HG03103 (cell line): ENCODE results near the gene PLEKHG1.

Experiments
- ATAC-seq: cut with Tn5 transposase; IDR thresholded peaks from one replicate; pipeline ENCODE4 v1.9.1; 2021; ENCODE audit warnings: low read depth; ENCODE audit not compliant: unreplicated experiment

PLEKHG1 gene

DNA sequence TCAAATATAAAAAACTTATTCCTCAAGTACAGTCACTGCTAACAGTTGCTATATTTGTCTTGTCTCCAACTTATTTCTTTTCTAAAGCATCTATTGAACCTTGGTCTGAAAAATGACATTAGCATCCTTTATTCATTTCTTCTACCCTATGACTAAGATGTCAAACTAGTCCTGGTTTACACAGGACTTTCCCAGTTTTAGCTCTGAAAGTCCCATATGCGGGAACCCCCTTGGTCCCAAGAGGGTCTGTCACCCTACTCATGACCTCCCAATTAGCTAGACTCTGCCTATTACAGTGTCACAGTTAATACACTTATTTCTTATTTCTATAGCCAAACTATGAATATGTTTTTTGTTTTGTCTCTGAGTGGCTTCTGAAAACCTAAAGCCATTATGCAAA lies 37.1 kb downstream of the PLEKHG1 start:
- no peak for ATAC-seq

DNA sequence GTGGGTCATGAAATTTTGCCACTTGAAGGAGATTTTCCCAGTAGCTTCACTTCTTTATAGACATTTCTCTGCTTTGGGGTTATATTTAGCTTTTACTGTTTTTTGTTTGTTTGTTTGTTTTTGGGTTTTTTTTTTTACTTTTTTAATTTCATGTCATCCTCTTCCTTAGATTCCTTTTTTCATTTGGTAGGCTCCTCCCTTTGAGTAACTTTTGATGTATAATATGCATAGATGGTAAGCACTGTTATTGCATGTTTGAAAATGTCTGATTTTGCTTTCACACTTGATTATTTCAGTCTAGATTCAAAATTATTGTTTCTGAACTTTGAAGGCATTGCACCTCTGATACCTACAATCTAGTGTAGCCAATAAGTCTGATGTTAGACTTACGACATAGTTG lies 37.6 kb downstream of the PLEKHG1 start:
- ATAC-seq = no peak

DNA sequence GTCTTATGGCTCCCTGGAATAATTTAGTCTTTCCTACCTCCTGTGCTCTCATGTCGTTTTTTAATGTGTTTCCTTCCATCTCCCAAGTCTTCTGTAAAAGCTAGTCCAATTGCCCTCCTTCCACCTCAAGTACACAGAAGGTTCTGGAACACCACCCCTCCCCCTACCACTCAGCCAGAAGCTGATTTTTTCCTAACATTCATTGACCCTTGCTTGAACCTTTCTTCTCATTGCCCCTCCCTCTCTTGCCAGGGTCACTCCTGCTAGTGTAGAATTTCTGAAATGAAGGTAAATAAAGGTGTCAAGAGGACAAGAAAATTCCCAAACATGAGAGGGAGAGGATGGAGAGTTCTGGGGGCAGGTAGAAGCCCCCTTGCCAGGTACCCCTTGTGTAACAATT lies 38.6 kb downstream of the PLEKHG1 start:
- ATAC-seq = no peak

DNA sequence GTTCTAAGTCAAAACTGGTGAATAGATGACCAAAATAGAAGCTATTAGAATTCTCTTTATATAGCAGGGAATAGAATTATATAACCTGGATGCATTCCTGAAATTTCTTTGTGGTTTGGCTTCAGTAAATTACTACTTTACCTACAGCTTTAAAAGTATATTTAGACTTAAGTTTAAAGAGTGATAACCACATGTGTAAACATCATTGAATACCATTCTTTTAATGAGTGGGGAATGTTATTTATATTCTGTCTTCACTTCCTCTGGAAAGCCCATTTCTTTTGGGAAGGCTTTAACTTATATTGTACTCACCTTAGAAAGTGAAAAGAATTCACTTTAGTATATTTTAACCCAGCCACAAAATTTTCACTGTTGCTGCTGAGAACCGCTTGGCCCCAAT lies 39.1 kb downstream of the PLEKHG1 start:
- no peak for ATAC-seq

DNA sequence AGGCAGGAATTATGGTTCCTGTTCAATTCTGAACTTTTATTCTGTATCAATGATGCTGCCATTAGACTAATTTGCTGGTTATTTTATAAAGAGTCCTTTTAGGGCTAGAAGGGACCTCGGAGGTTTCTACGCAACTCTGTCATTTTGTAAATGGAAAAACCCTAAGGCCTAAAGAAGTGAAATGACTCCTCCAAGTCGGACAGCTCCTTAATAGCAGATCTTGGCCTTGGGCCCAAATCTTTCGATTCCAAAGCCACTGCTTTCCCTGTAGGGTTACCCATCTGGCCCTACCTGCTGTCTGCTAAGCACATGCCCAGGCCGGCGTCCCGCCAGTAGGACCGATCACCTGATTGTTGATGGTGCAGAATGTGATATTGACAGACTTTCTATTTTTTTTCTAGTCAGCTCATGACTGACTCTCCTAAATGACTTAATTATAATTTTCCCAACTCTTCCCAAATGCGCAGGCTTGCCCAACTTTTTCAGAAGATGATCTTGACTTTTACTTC lies 40.2 kb downstream of the PLEKHG1 start:
- no peak for ATAC-seq

DNA sequence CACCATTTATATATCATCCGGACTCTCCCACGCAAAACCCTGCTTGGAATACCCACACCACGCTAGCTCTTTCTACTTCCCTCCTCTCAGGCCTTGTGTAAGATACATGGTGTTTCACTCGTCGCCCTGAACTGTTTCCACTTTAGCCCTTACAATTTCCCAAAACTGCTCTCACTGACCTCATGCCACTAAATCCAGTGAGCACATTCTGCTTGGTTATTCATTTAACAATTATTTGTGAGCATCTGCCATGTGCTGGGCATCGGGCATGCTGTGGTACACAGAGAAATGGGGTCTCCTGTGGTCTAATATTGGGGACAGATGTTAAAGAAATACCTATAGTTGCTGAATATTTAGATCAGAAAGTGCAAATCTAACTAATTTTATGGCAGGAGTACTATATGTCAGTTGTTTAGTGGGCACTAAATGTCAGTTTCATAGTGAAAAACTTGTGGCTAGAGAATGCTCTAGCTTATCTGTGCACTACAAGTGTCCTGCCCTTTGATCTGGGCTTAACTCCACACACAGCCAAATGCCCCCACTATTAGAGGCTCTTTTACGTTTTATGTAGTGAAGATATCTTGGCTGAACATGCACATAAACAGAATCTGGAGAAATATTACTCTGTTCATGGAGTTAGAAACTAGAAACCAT lies 41.0 kb downstream of the PLEKHG1 start:
- ATAC-seq = no peak

DNA sequence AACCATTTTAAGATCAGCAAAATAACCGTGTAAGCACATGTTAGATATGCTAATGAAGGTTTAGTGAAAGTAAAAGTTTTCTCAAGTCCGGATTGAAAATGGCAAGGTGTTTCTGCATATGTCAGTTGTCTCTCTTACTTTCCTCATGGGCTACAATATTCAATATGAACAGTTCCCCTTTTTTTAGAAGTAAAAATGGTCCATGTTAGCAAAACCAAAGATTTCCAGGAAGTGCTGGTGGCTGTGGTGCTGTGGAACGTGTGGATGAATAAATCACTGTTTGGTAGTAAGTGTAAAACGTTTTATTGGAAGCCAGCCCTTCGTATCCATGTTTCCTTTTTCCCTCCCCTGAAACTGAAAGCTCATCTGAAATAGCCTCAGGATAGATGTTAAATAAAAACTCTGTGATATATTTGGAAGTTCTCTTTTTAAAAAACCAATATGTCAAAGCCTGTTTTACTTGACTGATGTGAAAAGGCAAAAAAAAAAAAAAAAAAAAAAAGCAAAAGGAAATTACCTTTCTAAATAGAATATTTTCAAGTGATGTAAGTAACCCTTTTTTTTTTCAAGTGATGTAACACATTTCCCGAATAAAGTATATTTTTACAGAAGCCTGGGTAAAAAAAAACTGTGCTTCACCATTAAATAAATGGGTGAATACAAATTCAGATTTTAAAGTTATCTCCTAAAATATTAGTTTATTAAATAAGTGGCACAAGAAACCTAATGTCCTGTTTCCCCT lies 41.9 kb downstream of the PLEKHG1 start:
- ATAC-seq = peak; percentile 59

DNA sequence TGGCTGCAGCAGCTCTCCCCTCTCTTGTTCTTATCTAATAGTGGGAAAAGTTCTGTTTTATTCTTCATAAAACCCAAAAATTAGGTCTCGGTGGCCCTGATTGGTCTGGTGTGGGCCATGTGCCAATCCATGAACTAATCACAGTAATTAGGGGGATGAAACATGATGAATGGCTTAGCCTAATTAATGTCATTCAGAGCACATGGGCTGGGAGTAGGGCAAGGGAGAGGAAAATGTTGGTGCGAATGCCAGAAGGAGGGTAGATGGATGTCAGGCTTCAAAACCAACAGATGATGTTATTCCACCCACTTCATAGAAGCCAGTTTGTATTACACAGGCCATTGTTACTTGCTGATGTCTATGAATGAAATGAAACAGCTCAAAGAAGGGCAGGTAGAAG lies 46.5 kb downstream of the PLEKHG1 start:
- no peak for ATAC-seq

DNA sequence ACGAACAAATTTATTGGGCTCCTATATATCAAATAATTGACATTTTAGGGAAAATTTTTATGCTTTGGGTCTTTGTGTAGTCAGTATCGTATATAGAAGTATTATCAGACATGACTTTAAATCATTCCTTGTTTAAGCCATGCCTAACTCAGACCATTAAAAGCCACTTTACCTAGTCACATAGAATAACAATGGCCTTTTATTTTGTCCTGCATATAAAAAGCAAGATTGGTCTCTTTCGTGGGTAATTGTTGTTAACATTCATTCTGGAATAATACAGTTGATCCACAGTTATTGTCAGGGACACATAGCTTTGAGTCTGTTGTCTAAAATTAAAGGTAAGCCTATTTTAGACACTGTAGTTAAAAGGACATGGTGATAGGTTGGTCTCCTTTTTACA lies 47.4 kb downstream of the PLEKHG1 start:
- no peak for ATAC-seq
